Femur (tissue), 1 donor: ENCODE measurements around the gene ACIN1.
A peak's percentile ranks its signal among the peaks of the same experiment; 100 is the strongest.

Experiments
- DNase-seq: peaks from one replicate; pipeline ENCODE4 v3.0.0-alpha.2; 2017

ACIN1 gene

GRCh38 chr14:23009939-23010726 is 84.8 kb downstream of the ACIN1 start, which contains the start of gene C14orf93:
TSS of gene C14orf93 (minus strand) at chr14:23010143. CDS start at chr14:22999023, 11,120 bp downstream.
- DNase-seq, result peak; percentile 90

GRCh38 chr14:23009483-23009938 is 85.4 kb downstream of the ACIN1 start:
- DNase-seq, result no peak

DNA sequence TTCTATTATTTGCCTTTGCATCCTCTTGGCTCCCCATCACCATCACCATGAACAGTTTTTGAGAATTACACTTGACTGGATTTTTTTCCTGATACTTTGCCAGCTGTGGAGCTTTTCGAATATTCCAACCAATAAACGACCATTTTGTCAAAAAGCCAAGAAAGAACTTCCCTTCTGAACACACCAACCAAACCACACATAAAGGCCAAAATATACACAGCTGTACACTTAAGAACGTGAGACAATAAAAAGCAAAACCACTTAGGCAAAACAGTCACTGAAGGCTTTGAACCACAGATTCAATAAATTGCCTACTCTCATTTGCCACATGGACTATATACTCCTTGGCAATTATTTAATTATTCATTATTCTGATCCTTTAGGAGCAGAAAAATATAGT is 86.1 kb downstream of the ACIN1 start:
- no peak for DNase-seq
